T1000 (cell line): ENCODE data around the gene C17orf107.

Experiments
- DNase-seq: peaks from one replicate; lab custom pipeline; 2025; ENCODE audit warnings: mixed read lengths; lab: John Stamatoyannopoulos, UW

Gene C17orf107

DNA sequence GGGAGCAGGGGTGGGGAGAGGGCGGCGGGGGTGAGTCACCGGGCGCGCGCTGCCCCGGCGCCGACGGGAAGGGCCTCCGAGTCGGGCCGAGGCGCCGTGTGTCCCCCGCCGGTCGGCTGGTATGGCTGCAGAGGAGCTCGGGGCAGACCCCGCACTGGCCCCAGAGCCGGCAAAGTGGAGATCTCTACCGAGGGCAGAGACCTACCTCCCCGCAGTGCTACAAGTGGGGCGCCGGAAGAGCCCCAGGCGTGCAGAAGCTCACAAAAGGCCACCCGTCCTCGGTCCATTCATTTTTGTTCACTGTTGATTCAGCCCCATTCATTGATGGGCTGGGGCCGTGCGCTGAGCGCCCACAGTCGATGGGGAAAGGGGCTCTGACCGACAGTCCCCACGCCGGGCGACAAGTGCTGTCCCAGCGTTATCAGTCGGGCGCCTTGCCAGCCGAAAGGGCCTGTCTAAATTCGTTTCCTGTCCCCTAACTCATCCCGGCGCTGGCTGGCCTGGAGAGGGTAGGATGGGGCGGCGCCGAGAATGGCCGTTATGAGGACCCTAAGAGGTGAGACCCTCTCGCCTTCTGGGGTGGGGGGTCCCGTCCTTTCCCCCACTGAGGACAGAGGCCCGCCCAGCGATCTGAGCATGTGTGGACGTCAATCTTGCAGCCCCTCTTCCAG, 50.9 kb downstream of the C17orf107 start:
- no peak for DNase-seq

DNA sequence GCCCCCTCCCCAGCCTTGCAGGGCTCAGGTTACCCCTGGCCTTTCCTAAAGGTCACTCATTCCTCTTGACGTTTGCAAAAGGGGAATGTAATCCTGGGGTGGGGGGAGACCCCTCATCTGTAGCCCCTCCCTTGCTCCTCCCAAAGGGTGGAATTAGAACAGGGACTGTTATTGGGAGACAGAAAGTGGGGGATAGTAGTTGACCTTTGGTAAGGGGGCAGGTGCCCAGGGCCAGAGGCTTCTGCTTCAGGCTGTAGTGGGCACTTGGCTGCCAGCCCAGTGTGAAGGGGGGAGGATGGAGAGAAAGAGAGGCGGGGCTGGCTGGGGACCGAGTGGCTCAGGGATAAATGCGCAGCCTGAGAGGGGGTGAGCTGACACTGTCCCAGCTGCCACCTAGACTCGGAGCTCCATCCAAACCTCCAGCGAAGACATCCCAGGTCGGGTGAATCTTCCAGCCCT, 51.4 kb downstream of the C17orf107 start, which contains the start of gene ENO3:
Gene ENO3 (plus strand): TSS at position 374 of the 459 bp plus-strand sequence. CDS start 711 bp downstream, outside the sequence.
- no peak for DNase-seq

DNA sequence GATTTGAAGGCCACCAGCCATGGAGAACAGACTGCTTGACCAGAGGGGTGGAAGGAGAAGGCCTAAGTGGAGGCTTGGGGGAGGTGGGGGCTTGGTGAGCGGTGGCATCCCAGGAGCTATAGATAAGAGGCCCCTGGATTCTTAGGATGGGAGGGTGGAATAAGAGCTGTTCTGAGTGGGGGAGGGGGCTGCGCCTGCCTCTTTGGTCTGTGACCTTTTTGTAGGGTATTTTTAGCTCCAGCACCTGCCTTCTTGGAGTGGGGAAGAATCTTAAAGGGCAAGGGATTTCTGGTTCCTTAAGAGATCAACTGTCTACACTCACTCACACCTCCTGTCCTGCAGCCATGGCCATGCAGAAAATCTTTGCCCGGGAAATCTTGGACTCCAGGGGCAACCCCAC, 52.1 kb downstream of the C17orf107 start:
- no peak for DNase-seq
